Measurements from ENCODE around the gene SCN10A. TPM values are rescaled to one million over a fixed set of nuclear protein-coding genes. Genes with fewer than 3 reads are reported as not detected.

The SCN10A gene
- polyA plus RNA-seq, 2 of the 4 experiments (the other 2 are of a cell fraction), result not detected

GRCh38 chr3:38689346-38689745, 126.7 kb downstream of the SCN10A start:
- FAIRE-seq (no peak), ATAC-seq (no peak), DNase-seq (ENCODE audit: low read depth in 1 of 2, low spot score in 1 of 2) (no peak)
- Histone ChIP-seq H3K4me2 (no peak overlapping the region), H3K27ac (no peak overlapping the region), H3K4me1 (no peaks in the 10 kb centered on the region), H3K9me3 (no peaks in the 10 kb centered on the region), H3K4me3 (no peak overlapping the region)
- ChIA-PET POLR2A (no interaction called here), CTCF (interaction anchor here (1.0 to 1.9 kb wide), 4 partner anchors 43 to 311 kb away, joined by 3 to 5 read pairs (median 4); no protein-coding TSS in a partner anchor)
- TF ChIP-seq ZFP36 (IDR thresholded peaks at IDR 0.05; ENCODE audit: borderline replicate concordance, partially characterized antibody) (no peak), RAD21 (conservative IDR thresholded peaks at IDR 0.05 in 1 of 2, IDR thresholded peaks at IDR 0.05 in 1 of 2) (no peak), RARB (CRISPR knock-in tag; IDR thresholded peaks at IDR 0.05) (no peak), CTCF (IDR thresholded peaks at IDR 0.05) (no peak), HEYL (CRISPR knock-in tag; IDR thresholded peaks at IDR 0.05) (no peak), MYC (IDR thresholded peaks at IDR 0.05; ENCODE audit: borderline replicate concordance, low read length) (no peak), HDAC2 (IDR thresholded peaks at IDR 0.05) (no peak), EP300 (IDR thresholded peaks at IDR 0.05) (no peak), ELK1 (IDR thresholded peaks at IDR 0.05; ENCODE audit: low read depth, low read length) (no peak), EHMT2 (IDR thresholded peaks at IDR 0.05; ENCODE audit: low read depth) (no peak)
- WGBS (ENCODE audit: missing lambda C conversion rate), result 41% methylated on average over 4 of the region's 4 CpGs

- Histone ChIP-seq H3K4me1 (no peaks in the 10 kb centered on the region), H3K4me3 (no peak overlapping the region), H3K9me3 (no peaks in the 10 kb centered on the region), H3K4me2 (no peak overlapping the region), H3K27ac (no peak overlapping the region)
- WGBS (ENCODE audit: missing lambda C conversion rate), result 0% methylated on average over 2 of the region's 2 CpGs
- DNase-seq (ENCODE audit: low read depth in 1 of 2, low spot score in 1 of 2) (no peak), FAIRE-seq (no peak), ATAC-seq (no peak)
- CTCF ChIA-PET, result interaction anchor here (0.7 kb wide), 1 partner anchor 166 kb away, joined by 4 read pairs; no protein-coding TSS in a partner anchor
- TF ChIP-seq POLR2AphosphoS2 (conservative IDR thresholded peaks at IDR 0.05; ENCODE audit: low read length), result no peak
- no peak for TF ChIP-seq SMC3 (IDR thresholded peaks at IDR 0.05)
- no peak for TF ChIP-seq ZSCAN20 (CRISPR knock-in tag; IDR thresholded peaks at IDR 0.05)
- TF ChIP-seq JUNB (IDR thresholded peaks at IDR 0.05), result no peak
- no peak for TF ChIP-seq E2F6 (IDR thresholded peaks at IDR 0.05; ENCODE audit: borderline replicate concordance, low read depth)
- TF ChIP-seq RARB (CRISPR knock-in tag; IDR thresholded peaks at IDR 0.05), result no peak
- no peak for TF ChIP-seq EP300 (IDR thresholded peaks at IDR 0.05)
- TF ChIP-seq RNF2 (IDR thresholded peaks at IDR 0.05; ENCODE audit: borderline replicate concordance, low read depth), result no peak
- POLR2A ChIA-PET, result no interaction called here
Measured at GRCh38 chr3:38687321-38687720, 128.7 kb downstream of the SCN10A start.

- CTCF ChIA-PET, result interaction anchor here (1.0 kb wide), 1 partner anchor 26 kb away, joined by 5 read pairs; no protein-coding TSS in a partner anchor
- DNase-seq (ENCODE audit: low read depth in 1 of 2, low spot score in 1 of 2), result no peak
- 7% methylated on average over 5 of the region's 5 CpGs for whole genome bisulfite sequencing (ENCODE audit: missing lambda C conversion rate)
- Histone ChIP-seq H3K4me3 (no peak overlapping the region), H3K4me1 (no peaks in the 10 kb centered on the region), H3K27ac (no peak overlapping the region), H3K9me3 (no peaks in the 10 kb centered on the region), H3K4me2 (no peak overlapping the region)
- POLR2A ChIA-PET, result no interaction called here
- ATAC-seq, result no peak
- TF ChIP-seq CBX8 (IDR thresholded peaks at IDR 0.05) (no peak), TP53 (CRISPR knock-in tag; IDR thresholded peaks at IDR 0.05) (no peak), FOSB (CRISPR knock-in tag; IDR thresholded peaks at IDR 0.05) (no peak), SMC3 (IDR thresholded peaks at IDR 0.05) (no peak), KDM5A (IDR thresholded peaks at IDR 0.05) (no peak), NR3C1 (IDR thresholded peaks at IDR 0.05) (no peak), EHF (CRISPR knock-in tag; IDR thresholded peaks at IDR 0.05) (no peak)
- no peak for FAIRE-seq
Measured at GRCh38 chr3:38684546-38684945, 131.5 kb downstream of the SCN10A start.

Measured in A549 (cell line).